Endothelial cell of umbilical vein (primary cell): ENCODE results near the gene ARHGAP18. TPM values are rescaled to one million over a fixed set of nuclear protein-coding genes. Genes with fewer than 3 reads are reported as not detected.

Experiments used
- BruUV-seq: library from RNA; stranded (reverse); fragments of 400-500 nt; replicated peaks from 2 replicates; lab custom pipeline; 2021; lab: Mats Ljungman, UMichigan
- CTCF ChIA-PET: fragments of 300-600, 350-600 bp; sonication (Branson Sonifier 250); formaldehyde crosslinking; loops from one replicate; lab custom pipeline; 2021; ENCODE audit warnings: antibody characterized with exemption, inconsistent platforms; lab: Charles Lee
- POLR2A ChIA-PET: fragments of 300-600, 350-600 bp; sonication (Branson Sonifier 250); formaldehyde crosslinking; loops from one replicate; lab custom pipeline; 2021; ENCODE audit warnings: antibody characterized with exemption, inconsistent platforms; lab: Charles Lee
- DNase-seq: peaks from one replicate; pipeline ENCODE4 v3.0.0-alpha.2; 2011; ENCODE audit warnings: low read depth, low spot score
- FAIRE-seq: peaks from 2 replicates; lab custom pipeline; 2011; peaks lifted over from hg19 to GRCh38; lab: Jason Lieb, UNC
- H2AFZ ChIP-seq: 2 replicates; pipeline ENCODE4 v1.6.0; 2012; ENCODE audit warnings: low read depth, low read length, control low read depth, inconsistent platforms
- H3K27ac ChIP-seq: 2 replicates; pipeline ENCODE4 v1.5.1; 2011; ENCODE audit warnings: low read depth, mild to moderate bottlenecking, control low read depth, low read length, moderate library complexity; ENCODE audit not compliant: insufficient read depth
- H3K27me3 ChIP-seq, 2 experiments: 2 replicates each; pipeline versions ENCODE4 v1.6.0 to v1.6.1; 2011; ENCODE audit warnings: low read length in 2 of 2, mixed read lengths in 1 of 2; ENCODE audit not compliant: control insufficient read depth in 2 of 2, insufficient read depth in 2 of 2
- H3K36me3 ChIP-seq, 2 experiments: 2 replicates in 1 of 2; 3 replicates in 1 of 2; pipeline ENCODE4 v1.5.1; 2011; ENCODE audit warnings: low read length in 2 of 2, mild to moderate bottlenecking in 1 of 2, moderate library complexity in 1 of 2; ENCODE audit not compliant: control insufficient read depth in 2 of 2, insufficient read depth in 2 of 2; ENCODE audit errors: extremely low read depth in 1 of 2
- H3K4me1 ChIP-seq: 3 replicates; pipeline ENCODE4 v1.5.1; 2011; ENCODE audit warnings: mild to moderate bottlenecking, low read length; ENCODE audit not compliant: control insufficient read depth, insufficient read depth; ENCODE audit errors: extremely low read depth
- H3K4me2 ChIP-seq: 2 replicates; pipeline ENCODE4 v1.6.1; 2011; ENCODE audit warnings: low read length, control low read depth, mixed read lengths; ENCODE audit not compliant: insufficient read depth
- H3K4me3 ChIP-seq, 3 experiments: fragments of 200-600 bp in 1 of 3; sonication (generic), shearing (Covaris generic) in 1 of 3; replicated peaks in 1 of 3; 2 replicates each; pipeline ENCODE4 v1.5.1; 2011 to 2016; ENCODE audit warnings: control low read depth in 3 of 3, low read length in 3 of 3, mild to moderate bottlenecking in 2 of 3, inconsistent platforms in 1 of 3, low read depth in 1 of 3, moderate library complexity in 1 of 3; ENCODE audit not compliant: insufficient read depth in 1 of 3
- H3K79me2 ChIP-seq: 2 replicates; pipeline ENCODE4 v1.6.0; 2012; ENCODE audit warnings: low read length, inconsistent platforms; ENCODE audit not compliant: control insufficient read depth, insufficient read depth
- H3K9ac ChIP-seq: replicated peaks from 2 replicates; pipeline ENCODE3; 2011; ENCODE audit warnings: low read length, control low read depth; ENCODE audit not compliant: insufficient read depth; ENCODE audit errors: extremely low read depth
- H3K9me1 ChIP-seq: replicated peaks from 3 replicates; pipeline ENCODE4 v1.6.0; 2011; ENCODE audit warnings: mild to moderate bottlenecking, low read length; ENCODE audit not compliant: control insufficient read depth, insufficient read depth; ENCODE audit errors: extremely low read depth
- H3K9me3 ChIP-seq: replicated peaks from 2 replicates; pipeline ENCODE4 v1.5.1; 2012; ENCODE audit warnings: low read length, inconsistent platforms; ENCODE audit not compliant: control insufficient read depth, insufficient read depth
- H4K20me1 ChIP-seq: replicated peaks from 2 replicates; pipeline ENCODE3; 2011; ENCODE audit warnings: mild to moderate bottlenecking, low read length; ENCODE audit not compliant: control insufficient read depth, insufficient read depth; ENCODE audit errors: extremely low read depth
- EZH2 ChIP-seq: IDR thresholded peaks from 2 replicates; pipeline ENCODE4 v1.6.1; 2012; ENCODE audit warnings: borderline replicate concordance, low read depth, mild to moderate bottlenecking, moderate library complexity, low read length, inconsistent platforms; ENCODE audit not compliant: severe bottlenecking
- FOS ChIP-seq: IDR thresholded peaks from 2 replicates; pipeline ENCODE4 v1.6.1; 2011; ENCODE audit warnings: mild to moderate bottlenecking, low read length, moderate library complexity, borderline replicate concordance; ENCODE audit not compliant: insufficient read depth
- GATA2 ChIP-seq: IDR thresholded peaks from 2 replicates; pipeline ENCODE4 v1.7.0; 2011; ENCODE audit warnings: low read depth, mild to moderate bottlenecking, moderate library complexity, mixed read lengths, low read length; ENCODE audit not compliant: insufficient read length, insufficient read depth
- JUN ChIP-seq: IDR thresholded peaks from 2 replicates; pipeline ENCODE4 v1.6.1; 2011; ENCODE audit warnings: borderline replicate concordance, low read depth; ENCODE audit not compliant: insufficient read length, insufficient read depth
- MYC ChIP-seq: IDR thresholded peaks from one replicate; pipeline ENCODE4 v1.6.1; 2011; ENCODE audit warnings: mild to moderate bottlenecking, low read depth, low read length
- POLR2A ChIP-seq: IDR thresholded peaks from 2 replicates; pipeline ENCODE4 v1.6.1; 2012; ENCODE audit warnings: low read depth, mild to moderate bottlenecking, control low read depth, low read length
- POLR2AphosphoS5 ChIP-seq: IDR thresholded peaks from 2 replicates; pipeline ENCODE4 v1.6.1; 2012; ENCODE audit warnings: low read depth, mild to moderate bottlenecking, control low read depth, low read length, moderate library complexity; ENCODE audit not compliant: insufficient read depth
- dilution Hi-C: fragments of 300-500 bp; cut with MboI; formaldehyde crosslinking; loops from one replicate; pipeline ENCODE4 v1.15.0; 2019; ENCODE audit warnings: low sequenced_read_pairs; ENCODE audit not compliant: extremely low pct_ligation_motif_present
- intact Hi-C: fragments of 100-400 bp; cut with micrococcal nuclease; formaldehyde crosslinking; loops from one replicate; pipeline ENCODE4 v1.10.0; 2022
- polyA plus RNA-seq, 4 experiments: library from polyadenylated mRNA; depleted of rRNA in 3 of 4; stranded (reverse) in 3 of 4; unstranded in 1 of 4; fragments of >200 nt; gene quantifications; 2 replicates each; pipeline versions ENCODE4 v1.2.1 to v1.2.3, GENCODE V29; 2011 to 2012; ENCODE audit warnings: missing spikeins in 1 of 4
- total RNA-seq: library from RNA; stranded (reverse); gene quantifications from 2 replicates; pipeline ENCODE4 v1.2.3, GENCODE V29; 2021
- TF ChIP-seq, protein P1 (sequence below): IDR thresholded peaks from 2 replicates; pipeline ENCODE4 v1.6.1; 2011; ENCODE audit not compliant: insufficient read depth, insufficient read length
- TF ChIP-seq, protein P2 (sequence below), 2 donors: IDR thresholded peaks; 1 replicate in 1 of 2; 2 replicates in 1 of 2; pipeline ENCODE4 v1.5.1; 2011; ENCODE audit warnings: low read length in 2 of 2, mild to moderate bottlenecking in 2 of 2, moderate library complexity in 2 of 2, control low read depth in 1 of 2, inconsistent platforms in 1 of 2, low read depth in 1 of 2; ENCODE audit not compliant: insufficient read depth in 1 of 2; ENCODE audit errors: extremely low read depth in 1 of 2

The ARHGAP18 gene
- total and polyA plus RNA-seq, 2 donors (not counting 3 experiments of a cell fraction or from before 2014, with no cell fraction given) = 13.1 to 86.1 TPM

- intact Hi-C loops = no loop called here
- Histone ChIP-seq H3K9ac (no peak overlapping the region), H3K4me2 (no peak overlapping the region), H3K27me3 (no peaks in the 10 kb centered on the region), H3K4me3 (no peak overlapping the region), H3K27ac (peak overlapping the region; percentile 12), H3K79me2 (no peaks in the 10 kb centered on the region), H2AFZ (no peak overlapping the region), H3K9me3 (no peaks in the 10 kb centered on the region), H4K20me1 (no peaks in the 10 kb centered on the region), H3K4me1 (no peaks in the 10 kb centered on the region), H3K9me1 (no peaks in the 10 kb centered on the region), H3K36me3 (peaks cover 12 to 30% of the 10 kb centered on the region in 2 experiments)
- ChIA-PET CTCF (interaction anchor here (1.1 to 2.5 kb wide), 5 partner anchors 8 to 413 kb away, joined by 3 to 13 read pairs (median 3); no protein-coding TSS in a partner anchor), POLR2A (no interaction called here)
- dilution Hi-C loops = no loop called here
- TF ChIP-seq JUN (no peak), FOS (no peak), MYC (no peak), GATA2 (no peak)
- TF ChIP-seq, protein P1, sequence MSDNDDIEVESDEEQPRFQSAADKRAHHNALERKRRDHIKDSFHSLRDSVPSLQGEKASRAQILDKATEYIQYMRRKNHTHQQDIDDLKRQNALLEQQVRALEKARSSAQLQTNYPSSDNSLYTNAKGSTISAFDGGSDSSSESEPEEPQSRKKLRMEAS = no peak
- no peak for FAIRE-seq
- BruUV-seq = no TSS peak
- DNase-seq = no peak
Observed at GRCh38 chr6:129607581-129608186, 102.3 kb downstream of the ARHGAP18 start.

DNA sequence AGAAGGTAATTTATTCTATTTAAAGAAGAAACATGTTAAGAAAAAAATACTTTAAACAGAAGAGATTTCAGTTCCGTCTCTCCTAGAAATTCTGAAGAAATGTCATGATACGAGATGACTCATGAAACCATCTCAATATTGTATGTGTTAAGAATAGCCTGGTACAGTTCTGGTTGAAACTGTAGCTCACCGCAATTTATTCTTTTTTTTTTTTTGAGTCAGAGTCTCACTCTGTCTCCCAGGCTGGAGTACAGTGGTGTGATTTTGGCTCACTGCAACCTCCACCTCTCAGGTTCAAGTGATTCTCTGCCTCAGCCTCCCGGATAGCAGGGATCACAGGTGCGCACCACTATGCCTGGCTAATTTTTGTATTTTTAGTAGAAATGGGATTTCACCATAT is 103.3 kb downstream of the ARHGAP18 start:
- Histone ChIP-seq H3K27ac (no peak overlapping the region), H3K36me3 (peaks cover 12 to 30% of the 10 kb centered on the region in 2 experiments), H3K9ac (no peak overlapping the region), H2AFZ (no peak overlapping the region), H3K4me1 (no peaks in the 10 kb centered on the region), H4K20me1 (no peaks in the 10 kb centered on the region), H3K4me3 (no peak overlapping the region), H3K27me3 (no peaks in the 10 kb centered on the region), H3K9me3 (no peaks in the 10 kb centered on the region), H3K4me2 (no peak overlapping the region), H3K9me1 (no peaks in the 10 kb centered on the region), H3K79me2 (no peaks in the 10 kb centered on the region)
- DNase-seq (no peak), FAIRE-seq (no peak)
- TF ChIP-seq POLR2A (no peak), FOS (no peak), GATA2 (no peak), JUN (no peak), MYC (no peak), POLR2AphosphoS5 (no peak), EZH2 (no peak)
- TF ChIP-seq, protein P2, sequence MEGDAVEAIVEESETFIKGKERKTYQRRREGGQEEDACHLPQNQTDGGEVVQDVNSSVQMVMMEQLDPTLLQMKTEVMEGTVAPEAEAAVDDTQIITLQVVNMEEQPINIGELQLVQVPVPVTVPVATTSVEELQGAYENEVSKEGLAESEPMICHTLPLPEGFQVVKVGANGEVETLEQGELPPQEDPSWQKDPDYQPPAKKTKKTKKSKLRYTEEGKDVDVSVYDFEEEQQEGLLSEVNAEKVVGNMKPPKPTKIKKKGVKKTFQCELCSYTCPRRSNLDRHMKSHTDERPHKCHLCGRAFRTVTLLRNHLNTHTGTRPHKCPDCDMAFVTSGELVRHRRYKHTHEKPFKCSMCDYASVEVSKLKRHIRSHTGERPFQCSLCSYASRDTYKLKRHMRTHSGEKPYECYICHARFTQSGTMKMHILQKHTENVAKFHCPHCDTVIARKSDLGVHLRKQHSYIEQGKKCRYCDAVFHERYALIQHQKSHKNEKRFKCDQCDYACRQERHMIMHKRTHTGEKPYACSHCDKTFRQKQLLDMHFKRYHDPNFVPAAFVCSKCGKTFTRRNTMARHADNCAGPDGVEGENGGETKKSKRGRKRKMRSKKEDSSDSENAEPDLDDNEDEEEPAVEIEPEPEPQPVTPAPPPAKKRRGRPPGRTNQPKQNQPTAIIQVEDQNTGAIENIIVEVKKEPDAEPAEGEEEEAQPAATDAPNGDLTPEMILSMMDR (IDR thresholded peaks at IDR 0.05; ENCODE audit: extremely low read depth in 1 of 2, insufficient read depth in 1 of 2, low read depth in 1 of 2, low read length in 2 of 2) = no peak
- TF ChIP-seq, protein P1 = no peak
- dilution Hi-C loops (no loop called here), intact Hi-C loops (no loop called here)
- CTCF ChIA-PET = interaction anchor here (1.1 to 2.5 kb wide), 3 partner anchors 9 to 414 kb away, joined by 3 to 13 read pairs (median 6); no protein-coding TSS in a partner anchor
- POLR2A ChIA-PET = no interaction called here
- BruUV-seq = no TSS peak
